GM19238 (cell line): ENCODE data around the gene CCR5.
A peak's percentile ranks its signal among the peaks of the same experiment; 100 is the strongest.

Experiments used
- DNase-seq: peaks from one replicate; pipeline ENCODE4 v3.0.0; 2011; ENCODE audit warnings: low spot score; ENCODE audit not compliant: insufficient read length

CCR5 gene

GRCh38 chr3:46406788-46407611 is 36.3 kb downstream of the CCR5 start, which contains the start of the genes CCR5AS and CCRL2:
Gene CCR5AS, minus strand, starts transcription at chr3:46407066.
Gene CCRL2, plus strand, starts transcription at chr3:46407259. Its CDS starts 821 bp downstream, at chr3:46408080.
- peak; percentile 40 for DNase-seq

- no peak for DNase-seq
Observed at GRCh38 chr3:46407970-46408369, 37.2 kb downstream of the CCR5 start.

DNA sequence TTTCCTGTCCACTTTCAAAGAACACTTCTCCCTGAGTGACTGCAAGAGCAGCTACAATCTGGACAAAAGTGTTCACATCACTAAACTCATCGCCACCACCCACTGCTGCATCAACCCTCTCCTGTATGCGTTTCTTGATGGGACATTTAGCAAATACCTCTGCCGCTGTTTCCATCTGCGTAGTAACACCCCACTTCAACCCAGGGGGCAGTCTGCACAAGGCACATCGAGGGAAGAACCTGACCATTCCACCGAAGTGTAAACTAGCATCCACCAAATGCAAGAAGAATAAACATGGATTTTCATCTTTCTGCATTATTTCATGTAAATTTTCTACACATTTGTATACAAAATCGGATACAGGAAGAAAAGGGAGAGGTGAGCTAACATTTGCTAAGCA is 38.1 kb downstream of the CCR5 start:
- DNase-seq, result no peak

DNA sequence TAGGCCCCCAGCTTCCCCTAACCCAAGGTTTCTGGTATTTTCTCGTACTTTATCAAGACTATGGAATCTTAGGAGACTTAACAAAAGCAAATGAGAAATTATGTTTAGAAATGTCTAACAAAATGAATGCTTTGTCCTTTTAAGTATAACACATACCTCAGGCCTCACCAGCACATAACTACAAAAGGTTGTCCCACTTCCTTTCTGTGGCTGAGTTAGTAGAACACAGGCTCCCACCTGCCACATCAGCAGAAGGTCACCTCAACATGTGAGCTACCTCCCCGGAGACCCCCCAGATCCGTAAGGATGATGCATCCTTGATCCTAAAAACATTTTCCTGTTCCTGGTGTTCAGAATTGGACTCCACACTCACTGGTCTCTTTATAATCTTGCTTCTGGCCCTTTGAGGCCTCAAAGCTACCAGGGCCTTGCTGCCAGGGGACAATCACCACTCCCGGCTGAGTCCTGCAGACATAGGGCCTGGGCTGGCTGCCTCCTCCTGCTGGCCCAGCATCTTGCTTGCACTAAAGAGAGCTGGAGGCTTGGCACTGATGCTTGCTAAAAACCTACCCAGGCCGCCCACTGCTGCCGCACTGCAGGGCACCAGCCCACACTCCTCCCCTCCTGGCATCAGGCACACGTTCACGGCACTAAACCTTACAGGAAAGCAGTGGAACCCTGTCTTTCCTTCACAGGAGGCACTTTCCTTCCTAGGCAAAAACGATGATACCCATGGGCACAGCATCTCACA is 39.2 kb downstream of the CCR5 start:
- DNase-seq, result no peak

DNA sequence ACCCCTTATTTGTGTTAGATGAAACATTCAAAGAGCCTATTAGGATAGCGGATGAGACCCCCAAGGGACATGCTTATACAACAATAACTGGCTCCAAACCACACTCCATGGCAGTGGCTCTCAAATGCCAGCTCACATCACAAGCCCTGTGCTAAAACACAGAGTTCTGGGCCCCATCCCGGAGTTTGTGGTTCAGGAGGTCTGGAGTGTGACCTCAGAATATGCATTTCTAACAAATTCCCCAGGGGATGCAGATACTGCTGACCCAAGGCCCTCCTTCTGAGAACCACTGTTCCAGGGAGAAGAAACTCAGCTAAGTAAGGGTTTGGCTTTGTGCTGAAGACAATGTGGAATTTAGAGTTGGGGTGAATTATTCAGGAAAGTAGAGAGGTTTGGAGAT is 39.9 kb downstream of the CCR5 start:
- no peak for DNase-seq

DNA sequence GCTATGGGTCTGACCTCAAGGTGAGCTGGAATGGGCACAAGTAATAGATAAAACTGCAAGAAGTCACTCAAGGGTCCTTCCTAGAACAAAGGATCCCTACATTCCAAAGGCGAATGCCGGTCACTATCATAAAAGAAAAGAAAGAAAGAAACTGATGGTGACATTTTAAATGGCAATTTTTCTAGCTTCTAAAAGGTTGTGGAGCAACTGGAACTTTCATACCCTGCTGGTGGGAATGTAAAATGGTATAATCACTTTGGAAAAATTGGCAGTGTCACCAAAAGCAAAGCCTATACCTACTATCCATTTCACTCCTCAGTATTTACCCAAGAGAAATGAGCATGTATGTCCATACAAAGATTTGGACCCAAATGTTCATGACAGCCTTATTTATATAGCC is 40.5 kb downstream of the CCR5 start:
- DNase-seq, result no peak

DNA sequence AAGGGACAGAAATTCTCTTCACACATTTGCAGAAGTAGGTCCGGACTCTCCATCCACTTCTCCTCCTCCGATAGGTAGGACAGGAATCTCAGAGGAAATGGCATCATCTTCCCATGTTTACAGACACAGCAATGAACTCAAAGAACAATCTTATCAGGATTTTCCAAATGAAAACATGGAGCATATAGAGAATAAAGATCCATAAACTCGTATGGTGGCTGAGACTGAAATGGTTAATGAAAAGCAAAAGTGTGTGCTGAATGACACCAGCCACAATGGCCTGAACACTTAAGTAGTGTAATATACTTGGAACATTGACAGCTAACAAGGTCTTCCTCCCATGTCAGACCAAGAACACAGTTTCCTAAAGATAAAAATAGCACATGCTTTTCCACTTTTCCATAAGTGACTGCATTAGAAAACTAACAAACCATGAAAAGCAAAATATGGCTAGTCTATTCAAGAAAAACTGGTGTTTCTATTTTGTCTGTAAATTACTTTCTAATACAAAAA is 42.1 kb downstream of the CCR5 start:
- DNase-seq, result no peak

- DNase-seq, result no peak
Observed at GRCh38 chr3:46413951-46414350, 43.2 kb downstream of the CCR5 start.

GRCh38 chr3:46414739-46415138 is 44.0 kb downstream of the CCR5 start:
- no peak for DNase-seq

GRCh38 chr3:46416125-46416810 is 45.5 kb downstream of the CCR5 start:
- no peak for DNase-seq

DNA sequence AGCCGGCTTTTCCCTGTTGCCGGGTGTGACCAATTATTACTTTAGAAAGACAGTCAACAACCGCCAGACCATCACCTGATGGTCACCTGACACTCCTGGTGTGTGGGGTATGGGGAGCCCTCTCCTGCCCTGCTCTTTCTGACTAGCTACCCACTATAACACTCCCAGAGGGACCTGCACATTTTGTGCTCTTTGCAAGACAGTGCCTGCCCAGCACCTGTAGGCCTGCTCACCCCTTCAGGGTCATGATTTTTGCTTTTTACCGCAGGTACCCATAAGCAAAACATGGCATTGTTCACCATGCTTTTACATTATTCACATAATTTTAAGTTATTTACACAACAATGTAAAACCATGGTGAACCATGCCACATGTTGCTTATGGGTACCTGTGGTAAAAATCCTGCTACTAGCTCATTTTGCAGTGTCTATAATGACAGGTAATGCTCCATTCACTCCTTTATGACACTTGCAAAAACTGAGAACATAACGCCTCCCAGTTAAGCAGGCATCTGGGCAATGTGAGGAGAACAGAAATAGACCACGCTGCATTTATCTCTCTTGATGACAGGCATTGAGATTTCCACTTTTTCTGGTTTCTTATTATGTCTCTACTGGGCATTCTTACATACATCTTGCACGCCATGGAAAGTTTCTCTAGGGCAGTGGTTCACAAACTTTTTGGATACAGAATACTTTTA is 46.2 kb downstream of the CCR5 start:
- no peak for DNase-seq

DNA sequence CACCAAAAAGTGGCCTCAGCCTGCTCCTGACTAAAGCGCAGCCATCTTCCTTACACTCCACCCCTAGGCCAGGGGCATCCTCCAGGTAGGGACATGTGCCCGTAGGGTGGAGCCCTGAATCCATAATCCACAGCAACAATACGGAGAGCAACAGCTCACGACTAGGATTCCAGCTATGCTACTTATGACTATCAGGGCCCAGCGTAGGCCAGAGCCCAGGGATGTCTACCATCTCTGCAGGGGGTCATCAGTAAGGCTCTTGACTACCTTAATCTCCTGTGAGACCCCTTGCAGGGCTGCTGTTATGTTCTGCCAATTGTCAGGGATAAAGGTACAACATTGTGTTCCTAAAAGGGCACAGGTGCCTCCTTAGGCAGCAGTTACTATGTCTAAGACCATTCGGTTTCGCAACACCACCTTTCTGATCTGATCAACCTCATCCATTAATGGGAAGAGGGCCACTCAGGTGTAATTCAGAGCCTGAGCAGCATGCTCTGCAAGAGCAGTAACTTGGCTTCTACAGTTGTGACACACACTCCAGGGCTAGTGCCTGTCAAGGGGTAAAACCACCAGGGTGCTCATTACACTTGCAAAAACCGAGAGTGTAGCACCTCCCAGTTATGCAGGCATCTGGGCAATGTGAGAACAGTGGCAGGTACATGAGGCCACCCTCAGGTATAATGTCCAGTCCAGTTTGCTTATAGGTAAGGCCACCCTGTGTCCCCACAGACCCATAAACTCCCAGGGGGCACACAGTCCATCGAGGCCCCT is 47.3 kb downstream of the CCR5 start:
- no peak for DNase-seq

GRCh38 chr3:46419816-46420215 is 49.1 kb downstream of the CCR5 start:
- no peak for DNase-seq

- no peak for DNase-seq
Observed at GRCh38 chr3:46420931-46421330, 50.2 kb downstream of the CCR5 start.

DNA sequence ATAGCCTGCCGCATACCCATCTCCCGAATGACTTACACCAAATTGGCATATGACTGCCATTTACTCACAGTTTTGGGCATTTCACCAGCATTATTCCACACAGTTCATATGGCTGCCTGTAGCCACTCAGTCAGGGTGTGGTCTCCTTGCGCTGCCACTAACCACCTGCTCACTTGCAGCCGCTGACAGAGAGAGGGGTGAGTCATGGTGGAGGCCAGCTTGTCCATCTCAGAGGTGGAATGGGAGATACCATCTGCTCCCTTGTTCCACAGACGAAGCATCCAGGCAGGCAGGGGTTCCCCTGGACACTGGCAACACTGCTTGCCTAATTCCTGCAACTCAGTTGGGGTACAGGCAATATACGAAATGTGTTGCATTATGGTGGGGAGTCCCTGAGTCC is 51.9 kb downstream of the CCR5 start:
- DNase-seq, result no peak

DNA sequence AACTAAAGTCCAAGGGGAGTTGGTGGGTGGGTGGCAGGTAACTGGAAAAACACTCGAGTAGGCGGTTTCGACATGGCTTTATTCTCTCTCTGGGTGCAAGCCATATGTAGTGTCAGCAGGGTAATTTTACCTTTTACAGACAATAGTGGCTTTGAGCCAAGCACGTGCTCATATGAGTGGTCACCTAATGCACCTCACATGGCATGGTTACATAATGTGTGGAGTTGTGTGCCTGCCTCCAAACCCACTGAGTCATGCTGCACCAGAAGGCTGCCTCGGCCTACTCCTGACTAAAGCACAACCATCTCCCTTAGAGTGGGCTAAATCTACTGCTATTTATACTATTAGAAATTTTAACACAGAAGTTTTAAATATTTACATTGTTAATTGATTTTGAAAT is 52.8 kb downstream of the CCR5 start:
- no peak for DNase-seq
